Adrenal gland (tissue), 12 donors: ENCODE results near the gene TMEM221. TPM values are rescaled to one million over a fixed set of nuclear protein-coding genes. Genes with fewer than 3 reads are reported as not detected.

Experiments
- DNase-seq, 7 donors: peaks; one replicate each; pipeline ENCODE4 v3.0.0-alpha.2; 2019 to 2020
- H3K27ac ChIP-seq, 5 donors: fragments of 200-600 bp; sonication (generic) in 4 of 5; 1 replicate in 3 of 5; 2 replicates in 2 of 5; pipeline versions ENCODE4 v1.5.1 to v1.8.0; 2016 to 2020; ENCODE audit warnings: mild to moderate bottlenecking in 1 of 5
- H3K27me3 ChIP-seq: fragments of 200-600 bp; 2 replicates; pipeline ENCODE4 v1.8.0; 2021
- H3K36me3 ChIP-seq, 2 donors: fragments of 200-600 bp; replicated peaks in 1 of 2; 1 replicate in 1 of 2; 2 replicates in 1 of 2; pipeline versions ENCODE4 v1.5.1 to v1.8.0; 2018 to 2022
- H3K4me1 ChIP-seq, 2 donors: fragments of 200-600 bp; replicated peaks in 1 of 2; 1 replicate in 1 of 2; 2 replicates in 1 of 2; pipeline versions ENCODE4 v1.5.1 to v1.8.0; 2018 to 2021
- H3K4me3 ChIP-seq, 4 donors: fragments of 200-600 bp; sonication (generic) in 3 of 4; one replicate each; pipeline ENCODE4 v1.5.1; 2016 to 2018
- H3K9me3 ChIP-seq, 3 donors: fragments of 200-600 bp; sonication (generic) in 1 of 3; replicated peaks in 1 of 3; 1 replicate in 2 of 3; 2 replicates in 1 of 3; pipeline versions ENCODE4 v1.5.1 to v1.8.0; 2016 to 2021
- CTCF ChIP-seq, 6 experiments: fragments of 450-650 bp in 4 of 6; fragments of 200-600 bp in 2 of 6; sonication (generic) in 1 of 6; IDR thresholded peaks; 1 replicate in 5 of 6; 2 replicates in 1 of 6; pipeline versions ENCODE4 v1.5.1 to v1.8.0; 2016 to 2021; ENCODE audit warnings: antibody characterized with exemption in 6 of 6, mild to moderate bottlenecking in 2 of 6, moderate library complexity in 1 of 6
- POLR2A ChIP-seq, 2 donors: fragments of 450-650 bp; IDR thresholded peaks; one replicate each; pipeline ENCODE4 v1.6.1; 2017; ENCODE audit warnings: antibody characterized with exemption in 2 of 2, mild to moderate bottlenecking in 2 of 2, moderate library complexity in 1 of 2
- WGBS, 4 donors: extraction: QIAGEN DNeasy Blood & Tissue Kit in 2 of 4; methylation state at CpG; one replicate each; pipeline versions ENCODE4 v1.1.5 to v1.1.7; 2013 to 2017; 5-methylcytosine and 5-hydroxymethylcytosine counted together
- intact Hi-C, 2 donors: fragments of 100-400 bp; cut with DNase I; formaldehyde crosslinking; loops; one replicate each; pipeline versions ENCODE4 v1.14.1 to v1.15.0; 2022 to 2023
- polyA plus RNA-seq, 3 donors: library from polyadenylated mRNA; stranded (reverse); fragments of 200-250 nt in 2 of 3; fragments of 350-450 nt in 1 of 3; fragmentation: Illumina TruSeq in 1 of 3; extraction: RNeasy Lipid Tissue Mini Kit (QIAGEN cat#74804) in 1 of 3; gene quantifications; one replicate each; pipeline ENCODE4 v1.2.3, GENCODE V29; 2013 to 2014
- total RNA-seq, 9 donors: library from RNA; depleted of rRNA in 4 of 9; stranded (reverse); fragments of >200 nt in 4 of 9; fragments of 120-200 nt in 1 of 9; fragmentation: NEBNext Ultra II Directional in 1 of 9; extraction: Animal tissue kit (Norgen Biotek cat#: 25700) in 1 of 9; gene quantifications; one replicate each; pipeline versions ENCODE4 v1.1.0 to v1.2.4, GENCODE V29; 2013 to 2023
- donor health status: healthy with polysubstance abuse.
- donor health status: Bipolar disorder and iron deficiency.
- donor health status: DM: yes; HTN: yes; CAD: no.
- donor health status: DM: no; HTN: no; CAD: no.
- donor health status: DM: no; HTN: no; CAD: no.
- donor health status: DM: yes; HTN: yes; CAD: no.

Gene TMEM221
- total and polyA plus RNA-seq, 12 donors = 0.22 to 8.7 (median 3.6) TPM

- no peak within 1 kb of the TSS for H3K4me3 ChIP-seq
- WGBS, 4 donors = 72 to 85% (median 80%) methylated on average over 19 to 26 of the region's 26 CpGs
- H3K4me1 ChIP-seq = no peaks in the 10 kb centered on the region
- no peak for TF ChIP-seq CTCF (IDR thresholded peaks at IDR 0.05)
- no peak for TF ChIP-seq POLR2A (IDR thresholded peaks at IDR 0.05)
- intact Hi-C loops = loop anchor here in 1 of 2 donors (5.0 kb wide), 1 partner anchor 68 kb away; the partner anchor contains the start of gene CCDC194
- peaks cover 11% of the 10 kb centered on the region for H3K27me3 ChIP-seq
- no peak for DNase-seq
- H3K9me3 ChIP-seq = no peaks in the 10 kb centered on the region
- H3K27ac ChIP-seq = no peak within 1 kb of the TSS
- H3K36me3 ChIP-seq = no peaks in the 10 kb centered on the region
These were observed 12.1 kb upstream of the TMEM221 start, which contains the start of gene NXNL1 for GRCh38 chr19:17460372-17461230. NXNL1 (minus strand) TSS chr19:17460926; CDS start chr19:17460869, 57 bp downstream.

DNA sequence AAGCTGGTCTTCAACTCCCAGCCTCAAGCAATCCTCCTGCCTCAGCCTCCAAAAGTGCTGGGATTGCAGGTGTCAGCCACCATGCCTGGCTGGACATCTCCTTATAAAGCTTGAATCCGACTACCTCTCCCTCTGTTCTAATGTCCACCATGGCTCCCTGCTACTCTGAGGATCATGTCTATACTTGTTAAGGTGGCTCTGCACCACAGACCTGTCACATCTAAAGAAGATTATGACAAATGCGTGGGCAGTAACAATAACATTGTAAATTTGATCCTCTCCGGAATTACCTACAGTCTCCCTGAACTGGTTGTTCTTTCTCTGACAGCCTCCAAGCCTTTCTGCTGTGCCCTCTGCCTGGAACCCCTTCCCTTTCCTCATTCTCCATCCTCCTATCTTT is 10.5 kb upstream of the TMEM221 start:
- TF ChIP-seq CTCF (IDR thresholded peaks at IDR 0.05) = no peak
- intact Hi-C loops = no loop called here
- peaks cover 17% of the 10 kb centered on the region for H3K27me3 ChIP-seq
- no peak overlapping the region for H3K27ac ChIP-seq
- H3K4me1 ChIP-seq = no peaks in the 10 kb centered on the region
- no peaks in the 10 kb centered on the region for H3K36me3 ChIP-seq
- DNase-seq = no peak
- H3K9me3 ChIP-seq = no peaks in the 10 kb centered on the region
- H3K4me3 ChIP-seq = no peak overlapping the region
- WGBS, 4 donors = 76 to 84% (median 81%) methylated on average over 3 of the region's 3 CpGs

GRCh38 chr19:17457616-17458015 is 9.1 kb upstream of the TMEM221 start:
- H3K27me3 ChIP-seq = peaks cover 17% of the 10 kb centered on the region
- H3K36me3 ChIP-seq = no peaks in the 10 kb centered on the region
- no peak overlapping the region for H3K4me3 ChIP-seq
- no peaks in the 10 kb centered on the region for H3K4me1 ChIP-seq
- 0 to 56% (median 41%) methylated on average over 1 to 6 of the region's 6 CpGs for WGBS, 4 donors
- no peak for DNase-seq
- no peak for TF ChIP-seq POLR2A (IDR thresholded peaks at IDR 0.05)
- no peak for TF ChIP-seq CTCF (IDR thresholded peaks at IDR 0.05)
- H3K27ac ChIP-seq = no peak overlapping the region
- intact Hi-C loops = no loop called here
- no peaks in the 10 kb centered on the region for H3K9me3 ChIP-seq

DNA sequence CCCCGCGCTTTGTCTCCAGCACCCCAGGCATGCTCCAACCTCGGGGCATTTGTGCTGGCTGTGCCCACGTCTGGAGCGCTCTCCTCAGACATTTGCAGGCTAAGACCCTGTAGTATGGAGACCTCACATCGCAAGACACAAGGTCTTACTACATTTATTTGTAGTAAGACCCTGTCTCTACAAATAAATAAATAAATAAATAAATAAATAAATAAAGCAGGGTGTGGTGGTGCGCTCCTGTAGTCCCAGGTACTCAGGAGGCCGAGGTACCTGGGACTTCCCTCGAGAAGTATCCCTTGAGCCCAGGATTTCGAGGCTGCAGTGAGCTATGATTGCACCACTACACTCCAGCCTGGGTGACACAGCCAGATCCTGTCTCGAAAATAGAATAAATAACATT is 7.7 kb upstream of the TMEM221 start:
- DNase-seq = no peak
- Histone ChIP-seq H3K27me3 (peaks cover 17% of the 10 kb centered on the region), H3K4me1 (no peaks in the 10 kb centered on the region), H3K4me3 (no peak overlapping the region), H3K9me3 (no peaks in the 10 kb centered on the region), H3K36me3 (no peaks in the 10 kb centered on the region), H3K27ac (no peak overlapping the region)
- intact Hi-C loops = no loop called here
- no peak for TF ChIP-seq POLR2A (IDR thresholded peaks at IDR 0.05)
- no peak for TF ChIP-seq CTCF (IDR thresholded peaks at IDR 0.05)
- WGBS, 4 donors = 66 to 73% (median 68%) methylated on average over 10 to 11 of the region's 11 CpGs
